Cardiac muscle cell (in vitro differentiated cells and primary cell): ENCODE measurements around the gene GTF2A1. TPM values are rescaled to one million over a fixed set of nuclear protein-coding genes. Genes with fewer than 3 reads are reported as not detected.

Experiments used
- DNase-seq, 2 donors: peaks; one replicate each; pipeline versions ENCODE4 v3.0.0 to v3.0.0-alpha.2; 2010 to 2017; ENCODE audit warnings: low read depth in 1 of 2, low spot score in 1 of 2
- H3K27ac ChIP-seq: fragments of 200-600 bp; sonication (generic); 2 replicates; pipeline ENCODE4 v1.5.1; 2016
- H3K27me3 ChIP-seq: fragments of 200-600 bp; sonication (generic); 2 replicates; pipeline ENCODE4 v1.6.0; 2016; ENCODE audit warnings: control low read depth
- H3K36me3 ChIP-seq: fragments of 200-600 bp; sonication (generic); 2 replicates; pipeline ENCODE4 v1.5.1; 2016; ENCODE audit warnings: control low read depth
- H3K4me1 ChIP-seq: fragments of 200-600 bp; sonication (generic); 2 replicates; pipeline ENCODE4 v1.8.1; 2017; ENCODE audit warnings: low read depth, mild to moderate bottlenecking, mixed run types
- H3K4me3 ChIP-seq: fragments of 200-600 bp; sonication (generic); 2 replicates; pipeline ENCODE4 v1.5.1; 2016; ENCODE audit warnings: mild to moderate bottlenecking
- H3K9me3 ChIP-seq: fragments of 200-600 bp; sonication (generic); 2 replicates; pipeline ENCODE4 v1.5.1; 2017; ENCODE audit warnings: low read depth, mild to moderate bottlenecking, control low read depth
- CTCF ChIP-seq: IDR thresholded peaks from 2 replicates; pipeline ENCODE4 v1.5.1; 2012; ENCODE audit warnings: low read depth, mild to moderate bottlenecking, low read length
- polyA plus RNA-seq: library from polyadenylated mRNA; unstranded; fragments of >200 nt; fragmentation: Nextera tagmentation; extraction: Ambion mirVana; gene quantifications from 2 replicates; pipeline ENCODE4 v1.2.1, GENCODE V29; 2016
- total RNA-seq: library from RNA; depleted of rRNA; stranded (reverse); fragments of >200 nt; gene quantifications from 2 replicates; pipeline ENCODE4 v1.2.3, GENCODE V29; 2016

GTF2A1 gene
- total and polyA plus RNA-seq, 2 experiments from 2014 or later = 3.5 to 26.8 TPM

- no peak for TF ChIP-seq CTCF
- peaks cover 19% of the 10 kb centered on the region for H3K36me3 ChIP-seq
- H3K4me3 ChIP-seq = no peak overlapping the region
- H3K27ac ChIP-seq = no peak overlapping the region
- no peaks in the 10 kb centered on the region for H3K4me1 ChIP-seq
- no peak for DNase-seq
- H3K9me3 ChIP-seq = no peaks in the 10 kb centered on the region
- H3K27me3 ChIP-seq = no peaks in the 10 kb centered on the region
Observed at GRCh38 chr14:81176241-81176640, 44.5 kb downstream of the GTF2A1 start.

- Histone ChIP-seq H3K4me1 (peaks cover 8% of the 10 kb centered on the region), H3K27ac (no peak overlapping the region), H3K4me3 (no peak overlapping the region), H3K36me3 (peaks cover 10% of the 10 kb centered on the region), H3K27me3 (no peaks in the 10 kb centered on the region), H3K9me3 (no peaks in the 10 kb centered on the region)
- no peak for TF ChIP-seq CTCF
- DNase-seq = no peak
Observed at GRCh38 chr14:81172881-81173280, 47.9 kb downstream of the GTF2A1 start.

- no peaks in the 10 kb centered on the region for H3K27me3 ChIP-seq
- H3K9me3 ChIP-seq = no peaks in the 10 kb centered on the region
- peaks cover 7% of the 10 kb centered on the region for H3K36me3 ChIP-seq
- H3K27ac ChIP-seq = no peak overlapping the region
- H3K4me1 ChIP-seq = peaks cover 8% of the 10 kb centered on the region
- H3K4me3 ChIP-seq = no peak overlapping the region
- TF ChIP-seq CTCF = no peak
- no peak for DNase-seq
Observed at GRCh38 chr14:81172353-81172752, 48.4 kb downstream of the GTF2A1 start.

GRCh38 chr14:81170829-81171195 is 49.9 kb downstream of the GTF2A1 start:
- TF ChIP-seq CTCF = no peak
- no peaks in the 10 kb centered on the region for H3K36me3 ChIP-seq
- H3K4me1 ChIP-seq = peaks cover 8% of the 10 kb centered on the region
- DNase-seq = no peak
- no peaks in the 10 kb centered on the region for H3K9me3 ChIP-seq
- no peaks in the 10 kb centered on the region for H3K27me3 ChIP-seq
- peak overlapping the region; percentile 40 for H3K4me3 ChIP-seq
- peak overlapping the region; percentile 95 for H3K27ac ChIP-seq

GRCh38 chr14:81170104-81170828 is 50.5 kb downstream of the GTF2A1 start:
- H3K4me3 ChIP-seq = peak overlapping the region; percentile 40
- H3K9me3 ChIP-seq = no peaks in the 10 kb centered on the region
- H3K27me3 ChIP-seq = no peaks in the 10 kb centered on the region
- peaks cover 8% of the 10 kb centered on the region for H3K4me1 ChIP-seq
- no peaks in the 10 kb centered on the region for H3K36me3 ChIP-seq
- peak overlapping the region; percentile 95 for H3K27ac ChIP-seq
- TF ChIP-seq CTCF = peak; percentile 89
- peak; percentile 90 to 91 for DNase-seq
